ENCODE results near the gene ADAMTS8.

The ADAMTS8 gene

GRCh38 chr11:130462931-130463330 lies 34.5 kb upstream of the ADAMTS8 start:
- DNase-seq (ENCODE audit: low read depth, low spot score), result no peak

- DNase-seq (ENCODE audit: low read depth, low spot score), result no peak
These were observed 33.9 kb upstream of the ADAMTS8 start for GRCh38 chr11:130462101-130462885.

GRCh38 chr11:130459521-130459920 lies 31.1 kb upstream of the ADAMTS8 start:
- DNase-seq (ENCODE audit: low read depth, low spot score), result no peak

GRCh38 chr11:130458410-130458729 lies 30.0 kb upstream of the ADAMTS8 start:
- no peak for DNase-seq (ENCODE audit: low read depth, low spot score)

- DNase-seq (ENCODE audit: low read depth, low spot score), result no peak
These were observed 29.4 kb upstream of the ADAMTS8 start for GRCh38 chr11:130457623-130458409.

- DNase-seq (ENCODE audit: low read depth, low spot score), result no peak
These were observed 27.9 kb upstream of the ADAMTS8 start for GRCh38 chr11:130456286-130456685.

- DNase-seq (ENCODE audit: low read depth, low spot score), result no peak
These were observed 27.2 kb upstream of the ADAMTS8 start for GRCh38 chr11:130455483-130456127.

- no peak for DNase-seq (ENCODE audit: low read depth, low spot score)
These were observed 26.3 kb upstream of the ADAMTS8 start for GRCh38 chr11:130454491-130455252.

GRCh38 chr11:130452940-130453339 lies 24.5 kb upstream of the ADAMTS8 start:
- no peak for DNase-seq (ENCODE audit: low read depth, low spot score)

- DNase-seq (ENCODE audit: low read depth, low spot score), result no peak
These were observed 23.8 kb upstream of the ADAMTS8 start for GRCh38 chr11:130452176-130452575.

GRCh38 chr11:130451231-130452019 lies 23.0 kb upstream of the ADAMTS8 start:
- DNase-seq (ENCODE audit: low read depth, low spot score), result no peak

- DNase-seq (ENCODE audit: low read depth, low spot score), result peak; percentile 74
These were observed 21.8 kb upstream of the ADAMTS8 start for GRCh38 chr11:130449996-130450769.

GRCh38 chr11:130449310-130449990 lies 21.0 kb upstream of the ADAMTS8 start:
- no peak for DNase-seq (ENCODE audit: low read depth, low spot score)

GRCh38 chr11:130448416-130449309 lies 20.3 kb upstream of the ADAMTS8 start, which contains the start of gene ADAMTS15:
Gene ADAMTS15, plus strand, starts transcription at chr11:130448645. Its CDS starts 329 bp downstream, at chr11:130448974.
- peak; percentile 93 for DNase-seq (ENCODE audit: low read depth, low spot score)

- no peak for DNase-seq (ENCODE audit: low read depth, low spot score)
These were observed 19.6 kb upstream of the ADAMTS8 start for GRCh38 chr11:130448039-130448415.

GRCh38 chr11:130445788-130446187 lies 17.4 kb upstream of the ADAMTS8 start:
- DNase-seq (ENCODE audit: low read depth, low spot score), result no peak

- DNase-seq (ENCODE audit: low read depth, low spot score), result no peak
These were observed 14.3 kb upstream of the ADAMTS8 start for GRCh38 chr11:130442737-130443136.

- DNase-seq (ENCODE audit: low read depth, low spot score), result no peak
These were observed 13.3 kb upstream of the ADAMTS8 start for GRCh38 chr11:130441719-130442118.

- DNase-seq (ENCODE audit: low read depth, low spot score), result no peak
These were observed 11.5 kb upstream of the ADAMTS8 start for GRCh38 chr11:130439876-130440275.

All from brain pericyte (primary cell).